Esophagus squamous epithelium (tissue), 4 donors: ENCODE data around the gene PCGF6.

Experiments
- CTCF ChIP-seq, 6 experiments: fragments of 450-650 bp in 4 of 6; fragments of 200-600 bp in 2 of 6; sonication (generic) in 2 of 6; IDR thresholded peaks; one replicate each; pipeline ENCODE4 v1.5.1; 2016 to 2019; ENCODE audit warnings: antibody characterized with exemption in 6 of 6, mild to moderate bottlenecking in 4 of 6, moderate library complexity in 4 of 6
- POLR2A ChIP-seq, 4 donors: fragments of 450-650 bp; IDR thresholded peaks; one replicate each; pipeline ENCODE4 v1.6.1; 2017; ENCODE audit warnings: antibody characterized with exemption in 4 of 4, mild to moderate bottlenecking in 4 of 4, moderate library complexity in 3 of 4

DNA sequence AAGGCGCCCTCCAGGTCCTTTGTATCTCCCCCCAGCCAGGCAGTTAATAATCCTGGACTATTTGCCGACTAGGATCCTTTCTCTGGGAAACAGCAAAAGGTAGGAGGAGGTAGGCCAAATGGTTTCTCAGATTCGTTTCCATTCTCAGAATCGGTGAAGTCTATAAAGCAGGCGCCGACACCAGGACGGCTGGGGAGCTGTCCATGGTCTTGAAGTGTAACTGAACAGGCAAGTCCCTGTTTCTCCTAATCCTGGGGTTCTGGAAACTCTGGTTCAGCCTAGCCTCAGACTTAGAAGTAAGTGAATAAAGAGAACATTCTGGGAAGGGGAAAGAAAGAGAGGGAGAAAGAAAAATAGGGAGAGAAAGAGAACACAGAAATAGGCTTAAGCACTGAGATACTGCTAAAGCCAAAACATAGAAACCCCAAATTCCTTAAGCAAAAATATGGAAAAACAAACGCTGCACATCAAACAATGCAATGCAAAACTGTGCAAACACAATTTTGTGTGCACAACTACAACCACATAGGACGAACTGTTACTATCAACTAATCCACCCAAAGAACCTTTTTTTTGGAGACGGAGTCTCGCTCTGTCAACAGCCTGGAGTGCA is 85.1 kb downstream of the PCGF6 start:
- TF ChIP-seq POLR2A (IDR thresholded peaks at IDR 0.05), result no peak
- no peak for TF ChIP-seq CTCF (IDR thresholded peaks at IDR 0.05)
